ENCODE measurements around the gene NRG3.

Gene NRG3

GRCh38 chr10:82680608-82681007, 805.6 kb downstream of the NRG3 start:
- no peak for DNase-seq (ENCODE audit: low read depth)
- H3K4me3 ChIP-seq (ENCODE audit: low read depth, low read length), result no peak overlapping the region
- TF ChIP-seq CTCF (conservative IDR thresholded peaks at IDR 0.05; ENCODE audit: low read depth, low read length), result no peak

GRCh38 chr10:82683945-82684344, 809.0 kb downstream of the NRG3 start:
- no peak for TF ChIP-seq CTCF (conservative IDR thresholded peaks at IDR 0.05; ENCODE audit: low read depth, low read length)
- DNase-seq (ENCODE audit: low read depth), result no peak
- H3K4me3 ChIP-seq (ENCODE audit: low read depth, low read length), result no peak overlapping the region

- no peak for TF ChIP-seq CTCF (conservative IDR thresholded peaks at IDR 0.05; ENCODE audit: low read depth, low read length)
- no peak for DNase-seq (ENCODE audit: low read depth)
- no peak overlapping the region for H3K4me3 ChIP-seq (ENCODE audit: low read depth, low read length)
Observed at GRCh38 chr10:82685087-82685486, 810.1 kb downstream of the NRG3 start.

GRCh38 chr10:82691211-82691610, 816.2 kb downstream of the NRG3 start:
- no peak for TF ChIP-seq CTCF (conservative IDR thresholded peaks at IDR 0.05; ENCODE audit: low read depth, low read length)
- H3K4me3 ChIP-seq (ENCODE audit: low read depth, low read length), result no peak overlapping the region
- DNase-seq (ENCODE audit: low read depth), result no peak

GRCh38 chr10:82692458-82692857, 817.5 kb downstream of the NRG3 start:
- no peak for TF ChIP-seq CTCF (conservative IDR thresholded peaks at IDR 0.05; ENCODE audit: low read depth, low read length)
- no peak overlapping the region for H3K4me3 ChIP-seq (ENCODE audit: low read depth, low read length)
- no peak for DNase-seq (ENCODE audit: low read depth)

- no peak overlapping the region for H3K4me3 ChIP-seq (ENCODE audit: low read depth, low read length)
- no peak for DNase-seq (ENCODE audit: low read depth)
- no peak for TF ChIP-seq CTCF (conservative IDR thresholded peaks at IDR 0.05; ENCODE audit: low read depth, low read length)
Observed at GRCh38 chr10:82721831-82722230, 846.8 kb downstream of the NRG3 start.

GRCh38 chr10:82722273-82722672, 847.3 kb downstream of the NRG3 start:
- no peak overlapping the region for H3K4me3 ChIP-seq (ENCODE audit: low read depth, low read length)
- no peak for DNase-seq (ENCODE audit: low read depth)
- no peak for TF ChIP-seq CTCF (conservative IDR thresholded peaks at IDR 0.05; ENCODE audit: low read depth, low read length)

Data from choroid plexus epithelial cell (primary cell).